HFF-Myc (cell line): ENCODE results near the gene RNF208.

Experiments used
- DNase-seq: peaks from one replicate; pipeline ENCODE4 v3.0.0-alpha.2; 2011; ENCODE audit warnings: low read depth; ENCODE audit errors: extremely low read depth
- H3K4me3 ChIP-seq: replicated peaks from 2 replicates; pipeline ENCODE4 v1.5.1; 2011; ENCODE audit warnings: low read depth, mild to moderate bottlenecking, control low read depth, low read length
- CTCF ChIP-seq: IDR thresholded peaks from 2 replicates; pipeline ENCODE4 v1.5.1; 2012; ENCODE audit warnings: mild to moderate bottlenecking, low read depth, low read length, control low read depth; ENCODE audit errors: missing control alignments

The RNF208 gene

DNA sequence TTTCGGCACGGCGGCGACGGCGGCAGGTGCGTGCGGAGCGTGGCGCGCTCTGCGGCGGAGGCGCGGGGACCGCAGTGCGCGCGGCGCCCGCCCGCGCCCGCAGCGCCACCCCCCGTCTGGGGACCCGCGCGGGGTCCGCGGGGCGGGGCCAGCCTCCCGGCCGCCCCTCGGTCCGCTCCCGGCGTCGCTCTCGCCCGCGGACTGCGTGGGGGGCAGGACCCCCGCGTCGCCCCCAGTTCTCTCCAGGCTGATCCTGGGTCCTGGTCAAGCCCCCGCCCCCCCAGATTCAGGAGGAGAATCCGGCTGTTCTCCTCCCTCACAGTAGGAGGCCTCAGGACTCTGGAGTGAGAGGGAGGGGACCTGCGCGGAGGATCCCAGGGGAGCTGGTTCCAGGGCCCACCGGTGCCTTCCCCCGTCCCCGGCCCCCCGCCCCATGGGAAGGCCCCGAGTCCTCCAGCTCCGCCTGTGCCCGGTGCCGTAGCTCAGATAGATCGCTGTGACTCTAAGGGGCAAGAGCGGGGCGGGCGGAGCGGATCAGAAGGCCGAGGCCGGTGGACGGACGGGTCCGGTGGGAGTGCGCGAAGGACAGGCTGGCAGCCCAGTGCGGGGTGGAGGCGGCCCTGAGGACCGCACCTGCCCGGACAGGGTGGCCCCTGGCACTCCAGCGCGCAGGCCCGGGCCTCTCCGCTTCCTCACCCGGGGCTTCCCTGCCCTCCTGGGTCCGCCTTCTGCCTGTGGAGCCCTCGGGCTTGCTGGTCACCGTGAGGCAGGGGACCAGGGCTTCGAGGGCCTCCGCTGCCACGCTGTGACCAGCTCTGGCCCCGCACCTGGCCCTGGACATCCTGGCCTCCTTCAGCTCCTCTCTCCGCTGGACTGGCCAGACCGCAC lies at the start of gene RNF208:
TSS of gene RNF208 (minus strand) at position 51 of the 888 bp plus-strand sequence. CDS start 1,028 bp downstream, outside the sequence.
- peak within 1 kb of the TSS; percentile 74 for H3K4me3 ChIP-seq
- TF ChIP-seq CTCF, result no peak
- DNase-seq, result no peak

GRCh38 chr9:137271696-137272076 lies 49.6 kb upstream of the RNF208 start:
- DNase-seq, result no peak
- no peak overlapping the region for H3K4me3 ChIP-seq
- no peak for TF ChIP-seq CTCF

DNA sequence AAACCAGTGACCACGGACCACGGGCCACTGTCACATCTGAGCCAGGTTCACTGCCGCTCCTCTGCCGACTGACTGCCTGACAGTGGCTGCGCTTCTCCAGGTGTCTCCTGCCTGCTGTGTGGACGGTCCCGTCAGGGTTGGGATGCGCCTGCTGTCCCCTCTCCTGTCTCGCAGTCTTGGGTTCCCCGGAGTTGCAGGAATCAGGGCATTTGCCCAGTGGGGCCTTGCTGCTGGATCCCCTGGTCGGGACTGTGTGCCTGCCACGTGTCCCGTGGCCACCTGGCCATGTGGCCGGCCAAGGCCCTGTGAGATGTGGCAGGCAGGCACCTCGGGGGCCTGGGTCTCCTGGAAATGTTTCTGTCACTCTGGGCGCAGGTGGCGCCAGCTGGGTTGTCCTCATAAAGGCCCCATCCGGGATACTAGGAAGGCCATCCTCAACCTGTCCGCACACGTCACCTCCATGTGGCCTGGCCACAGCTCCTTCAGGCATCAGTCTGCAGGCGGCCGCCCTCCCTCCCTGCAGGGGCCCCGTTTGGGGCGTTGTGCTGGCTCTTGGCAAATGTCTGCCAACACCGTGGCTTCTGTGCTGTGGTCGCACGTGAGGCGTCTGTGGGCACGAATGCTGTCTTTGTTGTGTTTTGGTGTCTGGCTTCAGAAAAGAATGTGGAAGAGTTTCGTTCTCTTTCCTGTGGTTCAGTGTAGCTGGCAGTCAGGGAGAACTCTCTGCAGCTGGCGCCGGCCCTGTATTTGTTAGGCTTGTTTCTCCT lies 49.1 kb upstream of the RNF208 start:
- no peak for DNase-seq
- no peak for TF ChIP-seq CTCF
- H3K4me3 ChIP-seq, result no peak overlapping the region

DNA sequence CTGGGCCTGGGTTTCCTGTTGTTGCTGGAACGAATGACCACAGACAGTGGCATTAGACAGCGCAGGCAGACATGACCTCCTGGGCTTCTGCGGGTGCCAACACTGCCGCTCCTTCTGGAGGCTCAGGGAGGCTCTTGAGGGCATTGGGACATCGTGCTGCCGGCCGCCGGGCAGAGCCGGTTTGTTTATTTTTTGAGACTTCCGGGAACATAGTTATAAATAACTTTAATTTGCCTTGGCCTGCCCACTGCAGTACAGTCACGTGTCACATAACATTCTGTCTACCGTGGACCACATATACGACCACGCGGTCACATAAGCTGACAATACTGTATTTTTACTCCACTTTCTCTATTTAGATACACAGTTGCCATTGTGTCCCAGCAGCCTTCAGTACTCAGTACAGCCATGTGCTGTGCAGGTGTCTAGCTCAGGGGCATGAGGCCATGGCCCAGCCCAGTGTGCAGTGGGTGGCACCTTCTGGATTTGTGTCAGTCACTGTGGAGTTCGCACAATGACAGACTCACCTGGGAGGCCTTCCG lies 47.3 kb upstream of the RNF208 start:
- DNase-seq, result peak; percentile 52
- H3K4me3 ChIP-seq, result no peak overlapping the region
- TF ChIP-seq CTCF, result no peak

DNA sequence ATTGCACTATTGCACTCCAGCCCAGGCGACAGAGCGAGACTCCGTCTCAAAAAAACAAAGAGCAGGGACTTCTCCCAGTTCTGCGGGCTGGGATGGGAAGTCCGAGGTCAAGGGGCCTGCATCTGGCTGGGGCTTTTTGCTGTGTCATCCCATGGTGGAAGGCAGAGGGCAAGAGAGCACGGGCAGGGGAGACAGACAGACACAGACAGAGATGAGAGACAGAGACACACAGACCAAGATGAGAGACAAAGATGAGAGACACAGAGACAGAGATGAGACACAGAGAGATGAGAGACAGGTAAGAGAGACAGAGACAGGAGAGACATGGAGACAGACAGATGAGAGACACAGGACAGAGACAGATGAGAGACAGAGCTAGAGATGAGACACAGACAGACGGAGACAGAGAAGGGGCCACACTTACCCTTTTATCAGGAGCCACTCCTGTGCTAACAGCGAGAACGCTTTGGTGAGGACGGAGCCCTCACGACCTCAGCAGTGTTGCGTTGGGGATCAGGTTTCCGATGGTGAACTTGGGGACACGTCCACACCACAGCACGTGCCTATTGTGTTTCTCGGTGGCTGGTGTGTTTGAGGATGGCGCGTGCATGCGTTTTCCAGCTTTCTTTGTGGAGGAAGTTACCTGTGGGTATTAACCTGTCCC lies 46.6 kb upstream of the RNF208 start:
- H3K4me3 ChIP-seq, result no peak overlapping the region
- no peak for TF ChIP-seq CTCF
- no peak for DNase-seq

DNA sequence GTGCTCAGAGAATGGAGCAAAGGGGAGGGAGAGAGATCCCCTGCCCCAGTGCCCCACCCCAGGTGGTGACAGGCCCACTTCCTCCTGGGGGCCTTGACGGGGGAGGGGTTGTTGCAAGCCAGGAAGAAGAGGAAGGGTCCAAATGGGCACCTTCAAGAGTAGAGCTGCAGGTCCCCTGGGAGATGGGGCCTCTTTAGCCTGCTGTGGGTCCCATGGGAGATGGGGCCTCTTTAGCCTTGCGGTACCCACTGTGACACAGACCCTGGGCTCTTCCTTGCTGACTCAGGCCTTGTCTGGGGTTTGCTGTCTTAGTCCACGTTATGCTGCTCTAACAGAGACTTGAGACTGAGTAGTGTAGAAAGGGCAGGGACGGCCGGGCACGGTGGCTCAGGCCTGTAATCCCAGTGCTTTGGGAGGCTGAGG lies 45.9 kb upstream of the RNF208 start:
- H3K4me3 ChIP-seq, result no peak overlapping the region
- TF ChIP-seq CTCF, result no peak
- no peak for DNase-seq
